Nephron progenitor cell (in vitro differentiated cells): ENCODE results near the gene GATA5.

Source experiments
- DNase-seq: peaks from one replicate; pipeline ENCODE4 v3.0.0; 2021
- H3K27ac Mint-ChIP-seq: 2 replicates; pipeline ENCODE4 v1.8.0; 2021; ENCODE audit warnings: mild to moderate bottlenecking, moderate library complexity, mixed read lengths
- H3K27me3 Mint-ChIP-seq: 2 replicates; pipeline ENCODE4 v1.8.0; 2021; ENCODE audit warnings: mild to moderate bottlenecking, low read depth, mixed read lengths; ENCODE audit not compliant: poor library complexity
- H3K36me3 Mint-ChIP-seq: 2 replicates; pipeline ENCODE4 v1.8.0; 2021; ENCODE audit warnings: low read depth, mixed read lengths
- H3K4me1 Mint-ChIP-seq: 2 replicates; pipeline ENCODE4 v1.8.0; 2021; ENCODE audit warnings: mixed read lengths
- H3K4me3 Mint-ChIP-seq: 2 replicates; pipeline ENCODE4 v1.8.0; 2021; ENCODE audit warnings: mild to moderate bottlenecking, moderate library complexity, mixed read lengths
- H3K9me3 Mint-ChIP-seq: 2 replicates; pipeline ENCODE4 v1.8.0; 2021; ENCODE audit warnings: mild to moderate bottlenecking, moderate library complexity, mixed read lengths
- TF ChIP-seq, protein P1 (sequence below): fragments of 200-600 bp; sonication (generic); IDR thresholded peaks from 2 replicates; pipeline ENCODE4 v1.5.0; 2021; ENCODE audit warnings: antibody characterized with exemption

Gene GATA5

DNA sequence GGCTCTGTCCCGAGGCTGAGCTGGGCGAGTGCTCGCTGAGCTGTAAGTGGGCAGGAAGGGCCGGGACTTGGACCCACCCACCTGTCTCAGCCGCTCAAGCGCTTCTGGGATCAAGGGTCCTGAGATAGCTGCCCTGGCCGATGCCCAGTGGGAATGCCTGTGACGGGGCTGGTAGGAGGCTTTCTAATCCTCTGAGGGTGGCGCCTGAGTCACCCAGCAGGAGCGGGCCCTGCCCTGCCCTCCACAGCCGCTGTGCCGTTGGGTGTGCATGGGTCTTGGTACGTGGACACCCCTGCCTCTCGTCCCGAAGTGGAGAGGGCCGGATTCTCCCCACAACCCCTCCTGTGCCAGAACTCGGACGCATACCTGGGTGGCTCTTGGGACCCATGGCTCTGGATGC is 43.1 kb upstream of the GATA5 start:
- H3K36me3 Mint-ChIP-seq = no peaks in the 10 kb centered on the region
- H3K4me3 Mint-ChIP-seq = no peak overlapping the region
- no peaks in the 10 kb centered on the region for H3K9me3 Mint-ChIP-seq
- H3K27me3 Mint-ChIP-seq = peaks cover 13% of the 10 kb centered on the region
- TF ChIP-seq, protein P1, sequence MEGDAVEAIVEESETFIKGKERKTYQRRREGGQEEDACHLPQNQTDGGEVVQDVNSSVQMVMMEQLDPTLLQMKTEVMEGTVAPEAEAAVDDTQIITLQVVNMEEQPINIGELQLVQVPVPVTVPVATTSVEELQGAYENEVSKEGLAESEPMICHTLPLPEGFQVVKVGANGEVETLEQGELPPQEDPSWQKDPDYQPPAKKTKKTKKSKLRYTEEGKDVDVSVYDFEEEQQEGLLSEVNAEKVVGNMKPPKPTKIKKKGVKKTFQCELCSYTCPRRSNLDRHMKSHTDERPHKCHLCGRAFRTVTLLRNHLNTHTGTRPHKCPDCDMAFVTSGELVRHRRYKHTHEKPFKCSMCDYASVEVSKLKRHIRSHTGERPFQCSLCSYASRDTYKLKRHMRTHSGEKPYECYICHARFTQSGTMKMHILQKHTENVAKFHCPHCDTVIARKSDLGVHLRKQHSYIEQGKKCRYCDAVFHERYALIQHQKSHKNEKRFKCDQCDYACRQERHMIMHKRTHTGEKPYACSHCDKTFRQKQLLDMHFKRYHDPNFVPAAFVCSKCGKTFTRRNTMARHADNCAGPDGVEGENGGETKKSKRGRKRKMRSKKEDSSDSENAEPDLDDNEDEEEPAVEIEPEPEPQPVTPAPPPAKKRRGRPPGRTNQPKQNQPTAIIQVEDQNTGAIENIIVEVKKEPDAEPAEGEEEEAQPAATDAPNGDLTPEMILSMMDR = no peak
- peaks cover 31% of the 10 kb centered on the region for H3K4me1 Mint-ChIP-seq
- no peak overlapping the region for H3K27ac Mint-ChIP-seq
- DNase-seq = no peak

DNA sequence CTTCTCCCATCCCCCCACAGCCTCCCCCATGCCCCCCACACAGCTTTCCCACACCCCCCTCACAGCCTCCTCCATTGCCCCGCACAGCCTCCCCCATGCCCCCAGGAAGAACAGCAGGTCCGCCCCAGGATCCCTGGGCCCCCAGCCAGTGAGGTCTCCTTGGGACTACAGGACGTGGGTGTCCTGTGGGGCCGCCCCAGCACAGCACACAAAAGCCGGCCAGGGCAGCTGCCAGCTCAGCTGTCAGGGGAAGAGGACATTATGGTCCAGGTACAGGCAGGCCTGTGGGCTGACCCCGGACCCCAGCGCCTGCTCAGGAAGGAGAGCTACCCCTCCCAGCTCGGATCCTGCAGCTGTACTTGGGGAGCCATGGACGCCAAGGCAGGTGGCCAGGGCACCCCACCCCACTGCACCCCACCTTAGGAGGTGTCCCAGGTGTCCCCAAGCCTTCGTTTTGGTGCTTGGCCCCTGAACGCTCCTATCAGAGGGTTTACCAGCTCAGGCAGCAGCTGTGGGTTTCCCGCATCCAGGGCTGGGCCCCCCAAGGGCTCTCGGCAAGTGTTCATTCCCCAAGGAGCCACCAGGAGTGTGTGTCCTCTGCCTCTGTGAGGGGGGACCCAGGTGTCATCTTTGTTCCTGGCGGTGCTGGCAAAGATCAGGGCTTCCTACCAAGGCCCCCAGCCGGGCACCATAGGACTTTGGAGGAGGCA is 42.3 kb upstream of the GATA5 start:
- H3K4me3 Mint-ChIP-seq = no peak overlapping the region
- peaks cover 31% of the 10 kb centered on the region for H3K4me1 Mint-ChIP-seq
- no peaks in the 10 kb centered on the region for H3K9me3 Mint-ChIP-seq
- no peak overlapping the region for H3K27ac Mint-ChIP-seq
- TF ChIP-seq, protein P1 = no peak
- peaks cover 15% of the 10 kb centered on the region for H3K27me3 Mint-ChIP-seq
- H3K36me3 Mint-ChIP-seq = no peaks in the 10 kb centered on the region
- no peak for DNase-seq

DNA sequence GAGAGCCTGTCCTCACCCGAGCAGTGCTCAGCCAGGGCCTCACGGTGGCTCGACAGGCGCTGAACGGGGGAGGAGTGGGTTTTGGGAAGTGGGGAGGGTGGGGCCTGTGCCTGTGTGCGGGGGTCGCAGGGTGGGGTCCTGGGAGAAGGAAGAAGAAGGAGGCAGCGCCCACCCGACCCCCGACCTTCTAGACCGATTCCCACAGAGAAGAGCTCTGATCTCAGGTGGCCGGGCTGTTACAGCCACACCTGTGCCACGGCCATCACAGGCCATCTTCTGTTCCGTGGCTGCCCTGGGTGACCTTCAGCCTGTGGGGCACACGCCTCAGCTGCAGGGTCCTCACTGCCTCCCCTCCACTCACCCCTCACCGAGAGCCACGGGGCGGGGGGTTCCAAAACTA is 41.4 kb upstream of the GATA5 start:
- TF ChIP-seq, protein P1 = no peak
- Mint-ChIP-seq H3K27ac (no peak overlapping the region), H3K27me3 (peaks cover 17% of the 10 kb centered on the region), H3K4me1 (peaks cover 35% of the 10 kb centered on the region), H3K9me3 (no peaks in the 10 kb centered on the region), H3K36me3 (no peaks in the 10 kb centered on the region), H3K4me3 (no peak overlapping the region)
- DNase-seq = no peak

DNA sequence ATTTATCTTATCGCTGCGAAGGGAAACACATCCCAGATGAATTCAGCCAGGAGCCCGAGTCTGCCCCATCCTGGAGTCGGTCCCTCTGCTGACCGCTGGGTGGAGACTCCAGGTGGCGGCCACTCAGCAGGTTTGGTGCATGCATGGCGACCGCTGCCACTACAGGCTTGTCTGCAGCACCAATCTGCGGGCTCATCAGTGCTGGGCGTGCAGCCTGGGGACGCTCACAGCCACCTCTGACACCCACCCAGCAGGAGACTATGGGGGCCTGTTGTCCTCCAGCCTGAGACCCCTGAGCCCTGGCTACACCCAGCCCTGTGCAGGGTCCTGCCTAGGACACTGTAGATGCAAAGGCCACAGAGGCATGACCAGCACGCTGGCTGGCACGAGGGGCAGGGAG is 40.5 kb upstream of the GATA5 start:
- H3K4me3 Mint-ChIP-seq = no peak overlapping the region
- H3K36me3 Mint-ChIP-seq = no peaks in the 10 kb centered on the region
- H3K4me1 Mint-ChIP-seq = peaks cover 38% of the 10 kb centered on the region
- TF ChIP-seq, protein P1 = peak; percentile 49
- peaks cover 11% of the 10 kb centered on the region for H3K27me3 Mint-ChIP-seq
- H3K9me3 Mint-ChIP-seq = no peaks in the 10 kb centered on the region
- no peak for DNase-seq
- H3K27ac Mint-ChIP-seq = no peak overlapping the region

DNA sequence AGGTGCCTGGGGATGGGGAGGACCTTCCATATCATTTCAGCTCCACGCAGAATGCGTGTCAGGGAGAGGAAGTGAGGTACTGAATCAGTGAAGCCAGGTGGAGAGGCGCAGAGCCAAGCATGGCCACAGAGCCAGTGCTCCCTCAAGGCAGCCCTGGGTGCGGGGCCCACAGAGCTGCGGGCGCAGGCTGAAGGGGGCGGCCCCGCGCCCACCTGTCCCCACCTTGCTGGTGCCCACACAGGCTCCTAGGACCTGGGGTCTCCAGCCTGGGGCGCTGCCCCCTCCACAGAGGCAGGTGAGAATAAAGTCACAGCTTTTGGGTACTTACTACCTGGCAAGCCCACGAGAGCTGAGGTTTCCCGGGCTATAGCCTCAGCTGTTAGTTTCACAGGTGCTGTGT is 40.0 kb upstream of the GATA5 start:
- no peak overlapping the region for H3K4me3 Mint-ChIP-seq
- H3K36me3 Mint-ChIP-seq = no peaks in the 10 kb centered on the region
- DNase-seq = no peak
- no peak overlapping the region for H3K27ac Mint-ChIP-seq
- no peaks in the 10 kb centered on the region for H3K9me3 Mint-ChIP-seq
- H3K27me3 Mint-ChIP-seq = peaks cover 10% of the 10 kb centered on the region
- TF ChIP-seq, protein P1 = no peak
- H3K4me1 Mint-ChIP-seq = peaks cover 37% of the 10 kb centered on the region

DNA sequence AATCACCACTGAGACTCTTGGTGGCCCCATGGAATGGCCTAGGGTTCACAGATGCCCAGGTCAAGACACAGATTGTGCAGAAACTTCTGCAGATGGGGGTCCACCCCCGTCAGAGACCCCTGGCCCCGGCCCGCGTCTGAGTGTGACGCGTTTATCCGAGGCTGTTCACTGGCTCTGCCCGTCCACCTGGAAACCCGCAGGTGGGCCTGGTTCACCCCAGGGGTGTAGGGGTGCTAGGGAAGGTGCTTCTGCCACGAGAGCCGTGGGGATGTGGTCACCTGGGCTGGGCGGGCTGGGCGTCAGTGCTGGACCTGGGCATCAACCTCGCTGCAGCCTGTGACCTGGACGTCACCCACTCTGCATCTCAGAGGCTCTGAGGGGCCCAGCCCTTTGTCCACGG is 39.5 kb upstream of the GATA5 start:
- DNase-seq = no peak
- peaks cover 10% of the 10 kb centered on the region for H3K27me3 Mint-ChIP-seq
- TF ChIP-seq, protein P1 = no peak
- H3K27ac Mint-ChIP-seq = no peak overlapping the region
- no peak overlapping the region for H3K4me3 Mint-ChIP-seq
- H3K4me1 Mint-ChIP-seq = peaks cover 37% of the 10 kb centered on the region
- H3K36me3 Mint-ChIP-seq = no peaks in the 10 kb centered on the region
- no peaks in the 10 kb centered on the region for H3K9me3 Mint-ChIP-seq
